Motor neuron (in vitro differentiated cells): ENCODE results near the gene USP48. TPM values are rescaled to one million over a fixed set of nuclear protein-coding genes. Genes with fewer than 3 reads are reported as not detected.
"Not testable (repeated sequence)": the region's sequence is repeated elsewhere in the genome, so short reads cannot be mapped to it uniquely, and the experiment has no call there.

Experiments
- ATAC-seq, 8 experiments: fragments of 200-7000 bp; cut with Tn5 transposase; replicated peaks in 6 of 8; 2 replicates each; pipeline ENCODE4 v1.8.0; 2021; ENCODE audit warnings: mild to moderate bottlenecking in 8 of 8, moderate library complexity in 8 of 8
- H3K27ac ChIP-seq, 2 donors: fragments of 250-450 bp; sonication (Bioruptor Pico); 2 replicates each; pipeline ENCODE4 v1.9.0; 2021; ENCODE audit warnings: antibody characterized with exemption in 2 of 2, mild to moderate bottlenecking in 2 of 2, moderate library complexity in 1 of 2
- H3K4me1 ChIP-seq, 2 donors: fragments of 250-450 bp; sonication (Bioruptor Pico); replicated peaks in 1 of 2; 2 replicates each; pipeline ENCODE4 v1.6.1; 2021; ENCODE audit warnings: antibody characterized with exemption in 2 of 2, mild to moderate bottlenecking in 2 of 2, moderate library complexity in 1 of 2
- H3K4me3 ChIP-seq, 5 donors: fragments of 250-450 bp; sonication (Bioruptor Pico); 2 replicates each; pipeline ENCODE4 v1.9.0; 2021; ENCODE audit warnings: antibody characterized with exemption in 5 of 5, mild to moderate bottlenecking in 5 of 5, moderate library complexity in 4 of 5
- WGBS, 10 experiments: fragments of 450-650 bp; shearing (Covaris generic); methylation state at CpG; one replicate each; pipeline ENCODE4 v1.0.0; 2022; 5-methylcytosine and 5-hydroxymethylcytosine counted together
- in situ Hi-C, 9 experiments: fragments of 400-800 bp; cut with MboI; loops; one replicate each; pipeline ENCODE4 v1.15.0; 2021; ENCODE audit warnings: low sequenced_read_pairs in 9 of 9, low pct_unique_long_range_greater_than_20kb in 2 of 9; ENCODE audit not compliant: unreplicated experiment in 9 of 9
- total RNA-seq, 8 experiments: library from RNA; unstranded; fragments of 300-600 nt; gene quantifications; 2 replicates each; pipeline versions ENCODE4 v1.2.3 to v1.2.4, GENCODE V29; 2022

Gene USP48
- total RNA-seq, 8 experiments from 2014 or later, result 34.1 to 84.9 (median 54.9) TPM

DNA sequence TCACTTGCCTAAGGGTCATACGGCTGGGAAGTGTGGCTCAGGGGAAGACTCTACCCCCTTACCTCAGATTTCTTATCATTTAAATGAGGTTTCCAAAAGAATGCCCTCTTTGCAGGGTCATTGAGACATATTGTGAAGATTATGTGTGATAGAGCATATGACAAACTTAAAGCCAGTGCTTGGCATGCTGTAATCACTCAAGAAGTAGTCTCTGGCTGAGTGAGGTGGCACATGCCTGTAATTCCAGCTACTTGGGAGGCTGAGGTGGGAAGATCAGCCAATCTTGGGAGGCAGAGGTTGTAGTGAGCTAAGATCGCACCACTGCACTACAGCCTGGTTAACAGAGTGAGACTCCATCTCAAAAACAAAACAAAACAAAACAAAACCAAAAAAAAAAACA is 21.6 kb upstream of the USP48 start:
- in situ Hi-C loops, result no loop called here
- Histone ChIP-seq H3K4me1 (no peaks in the 10 kb centered on the region), H3K27ac (no peak overlapping the region), H3K4me3 (no peak overlapping the region)
- no peak for ATAC-seq
- 69 to 100% (median 79%) methylated on average over 1 to 2 of the region's 2 CpGs; no CpG with 5 or more reads in 4 of the 10 experiments for WGBS, 10 experiments

DNA sequence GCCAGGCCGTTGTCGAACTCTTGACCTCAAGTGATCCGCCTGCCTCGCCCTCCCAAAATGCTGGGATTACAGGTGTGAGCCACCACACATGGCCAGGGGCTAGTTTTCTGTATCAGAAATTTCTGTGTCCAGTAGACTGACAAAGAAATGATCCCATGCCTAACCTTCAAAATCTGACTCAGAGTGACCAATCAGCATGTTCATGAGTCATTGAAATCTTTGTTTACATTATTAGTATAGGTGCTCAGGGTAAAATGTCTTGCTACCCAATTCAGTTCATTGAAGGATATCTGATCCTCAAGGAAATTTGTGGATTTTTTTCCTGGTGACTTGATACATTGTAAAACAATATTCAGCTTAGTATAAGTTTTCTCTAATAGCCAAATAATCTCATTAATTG is 18.2 kb upstream of the USP48 start:
- peak in 1 of 8 experiments; percentile 22 for ATAC-seq
- H3K4me3 ChIP-seq, result no peak overlapping the region
- H3K4me1 ChIP-seq, result no peaks in the 10 kb centered on the region
- in situ Hi-C loops, result no loop called here
- WGBS, 10 experiments, result 60 to 100% (median 93%) methylated on average over 1 to 4 of the region's 4 CpGs; no CpG with 5 or more reads in 4 of the 10 experiments
- H3K27ac ChIP-seq, result no peak overlapping the region

DNA sequence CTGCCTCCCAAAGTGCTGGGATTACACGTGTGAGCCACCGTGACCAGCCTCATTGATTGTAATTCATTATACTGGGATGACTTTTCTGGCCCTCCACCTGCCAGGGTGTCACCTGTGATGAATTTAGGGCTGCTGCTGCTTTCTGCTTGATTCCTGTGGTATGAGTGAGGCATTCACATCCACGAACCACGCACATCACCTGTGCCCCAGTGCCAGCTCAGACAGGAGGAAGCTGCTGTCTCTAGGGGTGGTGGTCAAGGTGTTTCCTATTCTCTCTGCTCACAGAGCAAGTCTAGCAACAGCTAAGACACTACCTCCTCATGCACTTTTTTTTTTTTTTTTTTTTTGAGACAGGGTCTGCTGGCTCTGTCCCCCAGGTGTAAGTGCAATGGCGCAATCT is 16.8 kb upstream of the USP48 start:
- 66 to 100% (median 95%) methylated on average over 1 to 4 of the region's 5 CpGs; no CpG with 5 or more reads in 5 of the 10 experiments for WGBS, 10 experiments
- in situ Hi-C loops, result no loop called here
- no peak overlapping the region for H3K27ac ChIP-seq
- no peak for ATAC-seq
- no peak overlapping the region for H3K4me3 ChIP-seq
- H3K4me1 ChIP-seq, result no peaks in the 10 kb centered on the region

DNA sequence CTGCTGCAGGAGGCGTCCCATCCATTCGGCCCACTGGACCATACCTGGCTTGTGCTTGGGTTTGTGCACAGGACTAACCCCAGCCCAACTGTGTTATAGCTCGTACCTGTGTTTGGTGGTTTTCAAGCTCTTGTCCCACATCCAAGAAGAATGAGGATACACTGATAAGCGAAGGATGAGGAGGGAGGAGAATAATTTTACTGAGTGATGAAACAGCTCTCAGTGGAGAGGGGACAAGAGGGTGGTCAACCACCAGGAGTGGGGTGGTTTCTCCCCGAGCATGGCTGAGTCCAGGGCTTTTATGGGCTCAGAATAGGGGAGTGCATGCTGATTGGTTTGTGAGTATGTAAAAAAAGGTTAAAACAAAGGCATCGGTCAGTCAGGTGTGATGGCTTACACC is 12.1 kb upstream of the USP48 start:
- in situ Hi-C loops, result no loop called here
- ATAC-seq, result no peak
- WGBS, 10 experiments, result 54 to 100% (median 80%) methylated on average over 1 to 6 of the region's 6 CpGs; no CpG with 5 or more reads in 4 of the 10 experiments
- no peak overlapping the region for H3K4me3 ChIP-seq
- no peak overlapping the region for H3K27ac ChIP-seq
- H3K4me1 ChIP-seq, result no peaks in the 10 kb centered on the region

DNA sequence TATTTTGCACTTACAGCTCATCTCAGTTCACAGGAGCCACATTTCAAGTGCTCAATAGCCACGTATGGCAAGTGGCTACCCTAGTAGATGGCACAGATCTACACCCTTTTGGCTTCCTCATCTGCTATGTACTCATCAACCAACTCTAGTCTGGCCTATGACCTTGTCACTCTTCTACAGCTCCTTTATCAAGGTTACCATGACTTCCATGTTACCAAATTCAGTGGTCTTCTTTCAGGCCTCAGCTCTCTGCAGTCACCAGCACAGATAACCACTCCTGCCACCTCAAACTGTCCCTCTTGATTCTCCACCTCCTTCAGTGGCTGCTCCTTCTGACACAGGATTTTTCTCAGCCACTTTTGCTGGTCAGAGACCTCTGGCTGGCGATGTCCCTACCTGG is 11.7 kb upstream of the USP48 start:
- Histone ChIP-seq H3K4me1 (no peaks in the 10 kb centered on the region), H3K4me3 (no peak overlapping the region), H3K27ac (no peak overlapping the region)
- no peak for ATAC-seq
- in situ Hi-C loops, result no loop called here
- 33 to 85% (median 73%) methylated on average over 1 to 2 of the region's 2 CpGs; no CpG with 5 or more reads in 2 of the 10 experiments for WGBS, 10 experiments

DNA sequence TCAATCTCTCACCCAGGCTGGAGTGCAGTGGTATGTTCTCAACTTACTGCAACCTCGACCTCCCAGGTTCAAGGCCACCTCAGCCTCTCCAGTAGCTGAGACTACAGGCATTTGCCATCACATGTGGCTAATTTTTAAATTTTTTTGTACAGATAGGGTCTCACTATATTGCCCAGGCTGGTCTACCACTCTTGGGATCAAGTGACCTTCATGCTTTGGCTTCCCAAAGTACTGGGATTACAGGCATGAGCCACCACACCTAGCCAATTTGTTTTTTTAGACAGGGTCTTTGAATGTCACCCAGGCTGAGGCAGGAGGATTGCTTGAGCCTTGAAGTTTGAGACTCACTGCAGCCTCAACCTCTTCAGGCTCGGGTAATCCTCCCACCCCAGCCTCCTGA is 10.2 kb upstream of the USP48 start:
- no peak for ATAC-seq
- in situ Hi-C loops, result no loop called here
- Histone ChIP-seq H3K4me3 (no peak overlapping the region), H3K4me1 (no peaks in the 10 kb centered on the region), H3K27ac (no peak overlapping the region)
- WGBS, 10 experiments, result 17 to 74% (median 60%) methylated on average over 1 to 2 of the region's 2 CpGs; no CpG with 5 or more reads in 2 of the 10 experiments

DNA sequence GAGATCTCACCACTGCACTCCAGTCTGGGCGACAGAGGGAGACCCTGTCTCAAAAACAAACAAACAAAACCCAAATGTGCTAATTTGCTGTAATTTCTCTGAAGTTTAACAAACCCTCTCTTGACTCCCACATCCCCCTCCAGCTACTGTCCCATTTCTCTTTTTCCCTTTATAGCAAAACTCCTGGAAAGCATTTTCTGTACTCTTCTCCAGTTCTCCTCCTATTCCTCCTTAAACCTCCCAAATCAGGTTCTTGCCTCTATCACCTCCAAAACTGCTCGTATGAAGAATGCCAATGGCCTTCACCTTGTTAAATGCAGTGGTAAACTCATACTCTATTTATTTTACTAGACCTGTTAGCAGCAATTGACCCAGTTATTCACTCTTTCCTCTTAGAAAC is 3.7 kb upstream of the USP48 start:
- Histone ChIP-seq H3K4me1 (peaks cover under 1 to 5% of the 10 kb centered on the region in 2 donors), H3K27ac (no peak overlapping the region), H3K4me3 (no peak overlapping the region)
- in situ Hi-C loops, result no loop called here
- 44 to 100% (median 81%) methylated on average over 1 to 2 of the region's 2 CpGs; no CpG with 5 or more reads in 1 of the 10 experiments for WGBS, 10 experiments
- no peak for ATAC-seq

DNA sequence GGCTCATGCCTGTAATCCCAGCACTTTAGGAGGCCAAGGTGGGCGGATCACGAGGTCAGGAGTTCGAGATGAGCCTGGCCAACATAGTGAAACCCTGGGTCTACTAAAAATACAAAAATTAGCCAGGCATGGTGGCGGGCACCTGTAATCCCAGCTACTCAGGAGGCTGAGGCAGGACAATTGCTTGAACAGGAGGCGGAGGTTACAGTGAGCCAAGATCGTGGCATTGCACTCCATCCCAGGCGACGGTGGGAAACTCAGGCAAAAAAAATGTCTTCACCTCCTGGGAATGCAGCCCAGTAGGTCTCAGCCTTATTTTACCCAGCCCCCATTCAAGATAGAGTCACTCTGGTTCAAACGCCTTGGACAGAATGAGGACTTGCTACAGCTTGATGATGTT is 2.8 kb upstream of the USP48 start:
- WGBS, 10 experiments, result 78 to 100% (median 88%) methylated on average over 2 to 9 of the region's 9 CpGs; no CpG with 5 or more reads in 1 of the 10 experiments
- not testable (repeated sequence) for ATAC-seq

DNA sequence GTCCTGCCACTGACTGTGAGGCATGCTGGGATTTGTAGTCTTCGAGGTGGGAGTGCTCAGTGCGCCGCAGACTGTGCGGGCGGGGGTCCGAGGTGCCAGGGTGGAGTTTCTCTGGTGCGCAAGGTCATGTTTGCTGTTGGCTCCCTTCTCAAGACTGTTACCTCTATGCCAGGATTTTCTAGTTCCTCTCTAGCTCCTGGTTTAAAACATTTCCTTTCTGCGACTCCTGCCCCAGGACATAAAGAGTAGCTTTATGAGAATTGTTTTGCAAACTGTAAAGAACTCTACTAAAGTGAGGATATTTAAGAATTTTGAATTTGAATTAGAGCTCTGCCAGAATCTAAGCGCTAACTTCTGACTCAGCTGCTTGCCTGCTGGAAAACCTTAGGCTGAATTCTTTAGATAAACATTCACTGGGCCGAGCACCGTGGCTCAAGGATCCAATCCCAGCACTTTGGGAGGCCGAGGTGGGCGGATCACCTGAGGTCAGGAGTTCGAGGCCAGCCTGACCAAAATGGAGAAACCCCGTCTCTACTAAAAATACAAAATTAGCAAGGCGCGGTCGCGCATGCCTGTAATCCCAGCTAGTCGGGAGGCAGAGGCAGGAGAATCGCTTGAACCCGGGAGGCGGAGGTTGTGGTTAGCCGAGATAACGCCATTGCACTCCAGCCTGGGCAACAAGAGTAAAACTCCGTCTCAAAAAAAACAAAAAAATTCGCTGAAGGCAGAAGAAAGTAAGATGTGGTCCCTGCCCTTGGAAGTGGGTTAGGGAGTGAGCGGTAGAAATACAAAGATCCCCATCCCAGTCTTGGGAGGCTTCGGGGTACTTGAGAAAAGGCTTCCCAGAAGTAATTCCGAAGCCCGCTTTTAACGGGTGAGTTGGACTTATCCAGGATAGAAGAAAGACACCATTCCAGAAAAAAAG is 992 bp upstream of the USP48 start:
- Histone ChIP-seq H3K4me1 (peaks cover 11 to 14% of the 10 kb centered on the region in 2 donors), H3K27ac (peak overlapping the region; percentile 100), H3K4me3 (peak overlapping the region; percentile 67 to 94 (median 83))
- peak in 2 of 8 experiments; percentile 8 to 20 for ATAC-seq
- WGBS, 10 experiments, result 12 to 94% (median 63%) methylated on average over 7 to 32 of the region's 32 CpGs
- in situ Hi-C loops, result no loop called here

More for the DNA sequence above, 2.8 kb upstream of the USP48 start:
- H3K27ac ChIP-seq, in situ Hi-C loops, H3K4me3 ChIP-seq: not testable (repeated sequence)
- peaks cover 8 to 13% of the 10 kb centered on the region in 2 donors for H3K4me1 ChIP-seq

DNA sequence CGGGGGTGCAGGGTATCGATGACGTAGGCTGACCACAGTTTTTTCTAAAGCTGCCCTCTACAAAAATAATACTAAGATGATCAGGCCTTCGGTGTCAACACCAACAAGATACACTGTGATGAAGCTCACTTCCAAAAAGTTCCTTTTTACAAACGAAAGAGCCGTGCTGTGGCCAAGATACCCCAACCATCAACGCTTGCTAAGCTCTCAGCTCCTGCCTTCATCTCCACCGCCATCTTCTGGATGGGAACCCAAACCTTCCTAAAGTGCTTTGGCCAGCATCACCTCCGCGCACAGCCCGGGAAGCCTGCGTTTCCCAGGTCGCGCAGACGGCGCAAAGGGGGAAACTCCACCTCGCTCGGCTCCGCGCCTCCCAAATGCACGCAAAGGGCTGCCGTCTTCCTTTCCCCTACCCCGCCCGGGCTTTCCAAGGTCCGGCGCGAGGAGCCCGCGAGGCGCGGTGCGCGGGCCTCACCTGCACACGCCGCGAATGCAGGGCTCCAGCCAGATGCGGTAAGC is 541 bp downstream of the USP48 start:
- peaks cover 11 to 14% of the 10 kb centered on the region in 2 donors for H3K4me1 ChIP-seq
- ATAC-seq, result peak; percentile 5 to 31 (median 23)
- 0 to 10% (median 0%) methylated on average over 1 to 25 of the region's 37 CpGs; no CpG with 5 or more reads in 1 of the 10 experiments for WGBS, 10 experiments
- peak overlapping the region; percentile 67 to 94 (median 83) for H3K4me3 ChIP-seq
- in situ Hi-C loops, result no loop called here
- peak overlapping the region; percentile 100 for H3K27ac ChIP-seq

DNA sequence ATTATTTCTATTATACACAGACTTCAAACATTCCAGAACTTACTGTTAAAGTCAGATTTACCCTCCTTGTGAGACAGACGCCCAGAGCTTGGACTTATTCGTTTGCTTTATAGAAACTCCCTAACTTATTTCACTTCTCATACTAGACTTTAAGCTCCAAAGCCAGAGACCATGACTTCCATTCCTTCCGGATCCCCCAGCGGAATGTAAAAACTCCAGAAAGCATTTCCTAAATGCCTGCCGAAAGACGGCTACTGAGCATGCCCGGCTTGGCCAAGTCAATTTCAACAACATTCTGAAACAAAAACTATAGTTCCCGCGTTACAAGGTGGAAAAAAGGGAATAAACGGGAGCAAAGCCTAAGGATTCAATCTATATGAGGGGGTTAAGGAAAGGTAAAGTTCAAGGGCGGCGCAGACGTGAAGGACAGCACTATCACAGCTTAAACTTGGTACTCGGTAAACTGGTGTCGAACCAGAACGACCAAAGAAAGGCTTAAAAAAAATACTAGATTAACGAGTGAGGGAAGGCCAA is 1.1 kb downstream of the USP48 start:
- H3K27ac ChIP-seq, result peak overlapping the region; percentile 100
- in situ Hi-C loops, result no loop called here
- WGBS, 10 experiments, result 0 to 3% (median 1%) methylated on average over 2 to 17 of the region's 17 CpGs
- peak overlapping the region; percentile 67 to 94 (median 83) for H3K4me3 ChIP-seq
- peak in 1 of 8 experiments; percentile 1 for ATAC-seq
- peaks cover 11 to 14% of the 10 kb centered on the region in 2 donors for H3K4me1 ChIP-seq

DNA sequence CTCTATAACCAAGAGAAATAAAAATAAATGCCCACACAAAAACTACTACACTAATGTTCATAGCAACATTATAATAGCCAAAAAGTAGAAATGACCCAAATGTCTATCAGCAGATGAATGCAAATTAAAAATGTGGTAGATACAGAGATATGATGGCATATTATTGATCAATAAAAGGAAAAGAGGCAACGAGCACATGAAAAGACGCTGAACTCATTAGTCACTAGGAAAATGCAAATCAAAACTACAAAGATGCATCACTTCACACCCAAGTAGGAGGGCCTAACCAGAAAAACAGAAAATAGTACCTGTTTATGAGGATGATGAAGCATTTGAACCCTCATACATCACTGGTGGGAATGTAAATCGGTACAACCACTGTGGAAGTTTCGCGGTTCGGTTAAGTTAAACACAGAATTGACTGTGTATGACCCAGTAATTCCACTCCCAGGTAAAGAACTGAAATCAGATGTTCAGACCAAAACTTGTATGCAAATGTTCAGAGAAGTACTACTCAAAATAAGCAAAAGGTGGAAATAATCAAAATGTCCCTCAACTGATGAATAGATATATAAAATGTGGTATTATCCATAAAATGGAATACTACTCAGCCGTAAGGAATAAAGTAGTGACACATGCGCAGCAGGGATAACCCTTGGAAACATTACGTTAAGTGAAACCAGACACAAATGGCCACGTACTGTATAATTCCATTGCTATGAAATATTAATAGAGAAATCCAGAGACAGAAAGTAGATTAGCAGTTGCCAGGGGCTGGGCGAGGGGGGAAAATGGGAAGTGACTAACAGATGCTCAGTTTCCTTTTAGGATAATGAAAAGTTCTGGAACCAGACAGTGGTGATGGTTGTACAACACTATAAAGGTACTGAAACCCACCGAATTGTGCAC is 3.1 kb downstream of the USP48 start:
- no peak overlapping the region for H3K27ac ChIP-seq
- 84 to 100% (median 93%) methylated on average over 2 to 12 of the region's 12 CpGs for WGBS, 10 experiments
- peaks cover 11 to 14% of the 10 kb centered on the region in 2 donors for H3K4me1 ChIP-seq
- ATAC-seq, result no peak
- no peak overlapping the region for H3K4me3 ChIP-seq
- in situ Hi-C loops, result no loop called here
